DOHH2 (cell line): ENCODE results near the gene SP4.

Source experiments
- EZH2phosphoT487 ChIP-seq: fragments of 200-600 bp; sonication (generic); IDR thresholded peaks from 2 replicates; pipeline ENCODE4 v1.6.1; 2017; ENCODE audit warnings: borderline replicate concordance, mild to moderate bottlenecking, antibody characterized with exemption, low read length, moderate library complexity, mixed read lengths
- TF ChIP-seq, protein P1 (sequence below): fragments of 200-600 bp; sonication (generic); IDR thresholded peaks from one replicate; pipeline ENCODE4 v1.5.1; 2014; ENCODE audit warnings: antibody characterized with exemption, mild to moderate bottlenecking, low read depth, low read length; ENCODE audit not compliant: poor library complexity, severe bottlenecking

- TF ChIP-seq, protein P1, sequence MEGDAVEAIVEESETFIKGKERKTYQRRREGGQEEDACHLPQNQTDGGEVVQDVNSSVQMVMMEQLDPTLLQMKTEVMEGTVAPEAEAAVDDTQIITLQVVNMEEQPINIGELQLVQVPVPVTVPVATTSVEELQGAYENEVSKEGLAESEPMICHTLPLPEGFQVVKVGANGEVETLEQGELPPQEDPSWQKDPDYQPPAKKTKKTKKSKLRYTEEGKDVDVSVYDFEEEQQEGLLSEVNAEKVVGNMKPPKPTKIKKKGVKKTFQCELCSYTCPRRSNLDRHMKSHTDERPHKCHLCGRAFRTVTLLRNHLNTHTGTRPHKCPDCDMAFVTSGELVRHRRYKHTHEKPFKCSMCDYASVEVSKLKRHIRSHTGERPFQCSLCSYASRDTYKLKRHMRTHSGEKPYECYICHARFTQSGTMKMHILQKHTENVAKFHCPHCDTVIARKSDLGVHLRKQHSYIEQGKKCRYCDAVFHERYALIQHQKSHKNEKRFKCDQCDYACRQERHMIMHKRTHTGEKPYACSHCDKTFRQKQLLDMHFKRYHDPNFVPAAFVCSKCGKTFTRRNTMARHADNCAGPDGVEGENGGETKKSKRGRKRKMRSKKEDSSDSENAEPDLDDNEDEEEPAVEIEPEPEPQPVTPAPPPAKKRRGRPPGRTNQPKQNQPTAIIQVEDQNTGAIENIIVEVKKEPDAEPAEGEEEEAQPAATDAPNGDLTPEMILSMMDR = no peak
- TF ChIP-seq EZH2phosphoT487 = no peak
Observed at GRCh38 chr7:21504021-21504420, 76.1 kb downstream of the SP4 start.
